Measurements from ENCODE around the gene OPCML.

DNA sequence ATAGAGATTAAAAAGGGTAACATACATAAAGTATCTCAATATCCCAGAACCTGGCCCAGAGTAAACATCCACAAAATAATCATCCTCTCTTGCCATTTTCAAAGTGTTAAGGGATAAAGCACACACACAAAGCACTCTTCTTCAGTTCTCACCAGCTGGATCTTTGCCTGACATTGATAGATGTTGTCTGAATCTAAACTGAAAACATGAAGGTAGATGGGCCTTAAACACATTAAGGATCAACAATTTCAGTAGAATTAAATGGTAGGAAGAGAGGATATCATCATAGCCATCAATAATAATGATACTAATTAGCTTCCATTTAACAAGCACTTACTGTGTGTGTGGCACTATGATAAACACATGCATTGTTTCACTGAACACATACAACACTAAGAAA is 261.1 kb downstream of the OPCML start:
- TF ChIP-seq POLR2A (IDR thresholded peaks at IDR 0.05; ENCODE audit: low read depth) (no peak), POLR2AphosphoS5 (IDR thresholded peaks at IDR 0.05) (no peak), EP300 (IDR thresholded peaks at IDR 0.05) (no peak)
- TF ChIP-seq, protein P1, sequence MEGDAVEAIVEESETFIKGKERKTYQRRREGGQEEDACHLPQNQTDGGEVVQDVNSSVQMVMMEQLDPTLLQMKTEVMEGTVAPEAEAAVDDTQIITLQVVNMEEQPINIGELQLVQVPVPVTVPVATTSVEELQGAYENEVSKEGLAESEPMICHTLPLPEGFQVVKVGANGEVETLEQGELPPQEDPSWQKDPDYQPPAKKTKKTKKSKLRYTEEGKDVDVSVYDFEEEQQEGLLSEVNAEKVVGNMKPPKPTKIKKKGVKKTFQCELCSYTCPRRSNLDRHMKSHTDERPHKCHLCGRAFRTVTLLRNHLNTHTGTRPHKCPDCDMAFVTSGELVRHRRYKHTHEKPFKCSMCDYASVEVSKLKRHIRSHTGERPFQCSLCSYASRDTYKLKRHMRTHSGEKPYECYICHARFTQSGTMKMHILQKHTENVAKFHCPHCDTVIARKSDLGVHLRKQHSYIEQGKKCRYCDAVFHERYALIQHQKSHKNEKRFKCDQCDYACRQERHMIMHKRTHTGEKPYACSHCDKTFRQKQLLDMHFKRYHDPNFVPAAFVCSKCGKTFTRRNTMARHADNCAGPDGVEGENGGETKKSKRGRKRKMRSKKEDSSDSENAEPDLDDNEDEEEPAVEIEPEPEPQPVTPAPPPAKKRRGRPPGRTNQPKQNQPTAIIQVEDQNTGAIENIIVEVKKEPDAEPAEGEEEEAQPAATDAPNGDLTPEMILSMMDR (IDR thresholded peaks at IDR 0.05), result no peak

Data from esophagus muscularis mucosa (tissue), 4 donors.